K562 (cell line): Measurements from ENCODE around the gene ALDH3A2. TPM values are rescaled to one million over a fixed set of nuclear protein-coding genes. Genes with fewer than 3 reads are reported as not detected.

Experiments
- ATAC-seq: fragments of 200-7000 bp; cut with Tn5 transposase; 3 replicates; pipeline ENCODE4 v1.9.1; 2020; ENCODE audit warnings: moderate library complexity
- BruUV-seq: library from RNA; stranded (reverse); fragments of 400-500 nt; replicated peaks from 2 replicates; lab custom pipeline; 2021; lab: Mats Ljungman, UMichigan
- CTCF ChIA-PET: fragments of 300-600 bp; formaldehyde crosslinking; extraction: SDS; loops from one replicate; lab custom pipeline; 2021; ENCODE audit warnings: low intra/inter-chr PET ratio; lab: Yijun Ruan, JAX
- POLR2A ChIA-PET: fragments of 300-600, 350-650 bp; sonication (Branson Sonifier 250); formaldehyde crosslinking; extraction: SDS; loops from one replicate; lab custom pipeline; 2021; ENCODE audit warnings: antibody characterized with exemption, inconsistent platforms; lab: Yijun Ruan, JAX
- DNase-seq, 4 experiments: peaks; one replicate each; pipeline versions ENCODE4 v3.0.0 to v3.0.0-alpha.2; 2011 to 2018; ENCODE audit warnings: low spot score in 3 of 4, mixed read lengths in 3 of 4; ENCODE audit errors: extremely low read depth in 1 of 4
- FAIRE-seq: peaks from 2 replicates; lab custom pipeline; 2011; peaks lifted over from hg19 to GRCh38; lab: Jason Lieb, UNC
- H2AFZ ChIP-seq: 2 replicates; pipeline ENCODE4 v1.6.0; 2011; ENCODE audit warnings: low read depth, low read length, control low read depth, inconsistent platforms
- H3K27ac ChIP-seq: fragments of 200-600 bp; 3 replicates; pipeline ENCODE4 v1.8.0; 2011; ENCODE audit warnings: low read depth, mild to moderate bottlenecking, control low read depth, inconsistent platforms, low read length, moderate library complexity, mixed read lengths; ENCODE audit errors: extremely low read depth
- H3K27me3 ChIP-seq, 2 experiments: fragments of 300-600 bp in 1 of 2; 2 replicates in 1 of 2; 3 replicates in 1 of 2; pipeline versions ENCODE4 v1.6.0 to v1.8.0; 2011; ENCODE audit warnings: inconsistent platforms in 2 of 2, low read length in 2 of 2, mild to moderate bottlenecking in 1 of 2, mixed read lengths in 1 of 2, moderate library complexity in 1 of 2; ENCODE audit not compliant: control insufficient read depth in 2 of 2, insufficient read depth in 2 of 2
- H3K36me3 ChIP-seq: fragments of 300-600 bp; 3 replicates; pipeline ENCODE4 v1.8.0; 2011; ENCODE audit warnings: mild to moderate bottlenecking, low read length, inconsistent platforms; ENCODE audit not compliant: control insufficient read depth, insufficient read depth
- H3K4me1 ChIP-seq, 2 experiments: fragments of 200-600 bp in 1 of 2; replicated peaks in 1 of 2; 2 replicates in 1 of 2; 3 replicates in 1 of 2; pipeline versions ENCODE4 v1.5.1 to v1.8.0; 2011; ENCODE audit warnings: inconsistent platforms in 2 of 2, low read length in 2 of 2, mild to moderate bottlenecking in 1 of 2, mixed read lengths in 1 of 2, moderate library complexity in 1 of 2; ENCODE audit not compliant: control insufficient read depth in 2 of 2, insufficient read depth in 2 of 2
- H3K4me2 ChIP-seq: 2 replicates; pipeline ENCODE4 v1.6.1; 2011; ENCODE audit warnings: low read length, control low read depth, inconsistent platforms, mixed read lengths; ENCODE audit not compliant: insufficient read depth
- H3K4me3 ChIP-seq: fragments of 200-600 bp; sonication (generic), shearing (Covaris generic); 2 replicates; pipeline ENCODE4 v1.5.1; 2016; ENCODE audit warnings: control low read depth, inconsistent platforms
- H3K79me2 ChIP-seq: fragments of 200-600 bp; 3 replicates; pipeline ENCODE4 v1.8.0; 2011; ENCODE audit warnings: low read length, inconsistent platforms; ENCODE audit not compliant: control insufficient read depth, insufficient read depth
- H3K9ac ChIP-seq, 2 experiments: 2 replicates each; pipeline versions ENCODE4 v1.6.0 to v1.6.1; 2011; ENCODE audit warnings: low read depth in 2 of 2, low read length in 2 of 2, control low read depth in 1 of 2, inconsistent platforms in 1 of 2, mild to moderate bottlenecking in 1 of 2, mixed read lengths in 1 of 2; ENCODE audit not compliant: insufficient read depth in 1 of 2
- H3K9me1 ChIP-seq: one replicate; pipeline ENCODE4 v1.6.0; 2011; ENCODE audit warnings: inconsistent platforms, mild to moderate bottlenecking, low read length, moderate library complexity; ENCODE audit not compliant: control insufficient read depth, insufficient read depth
- H3K9me3 ChIP-seq: replicated peaks from 2 replicates; pipeline ENCODE4 v1.5.1; 2011; ENCODE audit warnings: low read depth, low read length, inconsistent platforms; ENCODE audit not compliant: control insufficient read depth, insufficient read depth
- H4K20me1 ChIP-seq: replicated peaks from 2 replicates; pipeline ENCODE4 v1.6.1; 2011; ENCODE audit warnings: low read length, inconsistent platforms, mixed read lengths; ENCODE audit not compliant: control insufficient read depth, insufficient read depth
- CBX1 ChIP-seq: sonication (generic); IDR thresholded peaks from 2 replicates; pipeline ENCODE4 v1.6.1; 2016; ENCODE audit warnings: antibody characterized with exemption, low read depth, mild to moderate bottlenecking
- GABPB1 ChIP-seq: sonication (generic); formaldehyde crosslinking; IDR thresholded peaks from 2 replicates; pipeline ENCODE4 v1.8.0; 2022; ENCODE audit warnings: mild to moderate bottlenecking, missing genetic modification reagents
- HOMEZ ChIP-seq: fragments of 250-450 bp; sonication (Bioruptor Pico); IDR thresholded peaks from 2 replicates; pipeline ENCODE4 v1.4.0; 2020; ENCODE audit warnings: mild to moderate bottlenecking, moderate library complexity
- KDM4B ChIP-seq, 2 experiments: fragments of 450-650 bp in 1 of 2; sonication (generic) in 1 of 2; IDR thresholded peaks; 2 replicates each; pipeline ENCODE4 v1.6.1; 2016 to 2017; ENCODE audit warnings: borderline replicate concordance in 2 of 2, antibody characterized with exemption in 1 of 2, low read depth in 1 of 2, mild to moderate bottlenecking in 1 of 2
- MAFK ChIP-seq: IDR thresholded peaks from 2 replicates; pipeline ENCODE4 v1.6.1; 2011; ENCODE audit warnings: low read length, improper control_type of control experiment
- MTA1 ChIP-seq: fragments of 450-650 bp; IDR thresholded peaks from 2 replicates; pipeline ENCODE4 v1.6.1; 2017; ENCODE audit warnings: borderline replicate concordance
- NR1H2 ChIP-seq: sonication (generic); formaldehyde crosslinking; IDR thresholded peaks from 2 replicates; pipeline ENCODE4 v1.4.0; 2020; ENCODE audit warnings: mild to moderate bottlenecking, missing genetic modification reagents
- NR2C2 ChIP-seq, 2 experiments: fragments of 200-800 bp in 1 of 2; sonication (Bioruptor generic) in 1 of 2; sonication (generic) in 1 of 2; formaldehyde crosslinking in 1 of 2; IDR thresholded peaks; 2 replicates each; pipeline versions ENCODE4 v1.6.1 to v1.8.0; 2016 to 2022; ENCODE audit warnings: mild to moderate bottlenecking in 1 of 2, missing compliant biosample characterization in 1 of 2, missing genetic modification characterization in 1 of 2, missing genetic modification reagents in 1 of 2
- POLR3A ChIP-seq: IDR thresholded peaks from 2 replicates; pipeline ENCODE4 v1.6.1; 2011; ENCODE audit warnings: borderline replicate concordance, mild to moderate bottlenecking, moderate library complexity; ENCODE audit not compliant: insufficient read length, insufficient read depth; ENCODE audit errors: extremely low read depth
- RAD21 ChIP-seq, 2 experiments: fragments of 250-450 bp in 1 of 2; fragments of 450-650 bp in 1 of 2; sonication (Bioruptor Pico) in 1 of 2; formaldehyde crosslinking in 1 of 2; IDR thresholded peaks in 1 of 2; conservative IDR thresholded peaks in 1 of 2; 2 replicates each; pipeline versions ENCODE4 v1.4.0 to v1.8.0; 2020 to 2022; ENCODE audit warnings: mild to moderate bottlenecking in 2 of 2, moderate library complexity in 1 of 2
- SIX5 ChIP-seq, 2 experiments: IDR thresholded peaks; 2 replicates each; pipeline ENCODE4 v1.6.1; 2011; ENCODE audit warnings: low read length in 2 of 2, borderline replicate concordance in 1 of 2, low read depth in 1 of 2, mild to moderate bottlenecking in 1 of 2, moderate library complexity in 1 of 2; ENCODE audit not compliant: insufficient read depth in 1 of 2
- ZBTB17 ChIP-seq: fragments of 450-650 bp; formaldehyde crosslinking; IDR thresholded peaks from 2 replicates; pipeline ENCODE4 v1.4.0; 2020; ENCODE audit warnings: mild to moderate bottlenecking
- ZNF277 ChIP-seq: fragments of 250-450 bp; sonication (Bioruptor Pico); IDR thresholded peaks from 2 replicates; pipeline ENCODE4 v1.8.0; 2022; ENCODE audit warnings: inconsistent platforms, mild to moderate bottlenecking, moderate library complexity, borderline replicate concordance
- ZSCAN32 ChIP-seq: fragments of 450-650 bp; formaldehyde crosslinking; IDR thresholded peaks from 2 replicates; pipeline ENCODE4 v1.4.0; 2020; ENCODE audit warnings: mild to moderate bottlenecking, moderate library complexity
- WGBS: fragments of 100-300 bp; shearing (Covaris generic); methylation state at CpG from one replicate; pipeline ENCODE4 v1.1.6; 2016; ENCODE audit warnings: low coverage, mixed read lengths; ENCODE audit not compliant: insufficient coverage; ENCODE audit errors: missing lambda C conversion rate; 5-methylcytosine and 5-hydroxymethylcytosine counted together
- in situ Hi-C: fragments of 300-500 bp; cut with MboI; formaldehyde crosslinking; loops from 4 replicates; pipeline ENCODE4 v1.15.0; 2018; ENCODE audit warnings: inconsistent platforms, mixed read lengths
- intact Hi-C: fragments of 100-400 bp; cut with micrococcal nuclease; formaldehyde crosslinking; loops from 2 replicates; pipeline ENCODE4 v1.14.2; 2022
- polyA plus RNA-seq, 8 experiments: library from polyadenylated mRNA; depleted of rRNA in 4 of 8; stranded (reverse) in 5 of 8; unstranded in 3 of 8; fragments of >200 nt; fragmentation: Nextera tagmentation in 2 of 8; fragmentation: Illumina TruSeq in 1 of 8; extraction: Ambion mirVana in 2 of 8; extraction: Trizol in 1 of 8; gene quantifications; 2 replicates each; pipeline versions ENCODE4 v1.2.1 to v1.2.3, GENCODE V29; 2011 to 2014; ENCODE audit warnings: inconsistent platforms in 1 of 8, missing spikeins in 1 of 8
- total RNA-seq, 7 experiments: library from RNA; depleted of rRNA in 6 of 7; stranded (reverse); fragments of >200 nt in 6 of 7; fragmentation: Illumina TruSeq in 2 of 7; extraction: Trizol in 2 of 7; gene quantifications; 2 replicates each; pipeline versions ENCODE4 v1.2.1 to v1.2.3, GENCODE V29; 2011 to 2021; ENCODE audit warnings: low replicate concordance in 1 of 7

Gene ALDH3A2
- total and polyA plus RNA-seq, 9 of the 15 experiments (the other 6 are each of a cell fraction or from before 2014, with no cell fraction given): 0.01 to 0.78 (median 0.12) TPM; not detected in 5

GRCh38 chr17:19718041-19718612 is 69.6 kb downstream of the ALDH3A2 start (continued):
- TF ChIP-seq ZBTB17 (CRISPR knock-in tag) (no peak), GABPB1 (CRISPR knock-in tag) (no peak), HOMEZ (no peak), NR2C2 (CRISPR knock-in tag; IDR thresholded peaks at IDR 0.05) (no peak), NR2C2 (tag; IDR thresholded peaks at IDR 0.05) (no peak), KDM4B (IDR thresholded peaks at IDR 0.05; ENCODE audit: borderline replicate concordance in 2 of 2, low read depth in 1 of 2) (no peak), CBX1 (no peak), ZSCAN32 (no peak)

GRCh38 chr17:19718613-19719354 is 70.2 kb downstream of the ALDH3A2 start:
- intact Hi-C loops (no loop called here), in situ Hi-C loops (no loop called here)
- H2AFZ ChIP-seq: no peak overlapping the region
- peaks cover 0 to 3% of the 10 kb centered on the region in 2 experiments; a peak in 2 of 5 replicates for H3K4me1 ChIP-seq
- peak; percentile 71 for ATAC-seq
- POLR2A ChIA-PET: no interaction called here
- DNase-seq: peak in 3 of 4 experiments; percentile 15 to 28 (median 16)
- WGBS: 0% methylated on average over 4 of the region's 18 CpGs
- CTCF ChIA-PET: no interaction called here
- H3K4me3 ChIP-seq: no peak overlapping the region
- H3K4me2 ChIP-seq: no peak overlapping the region
- no peaks in the 10 kb centered on the region for H3K9me1 ChIP-seq
- H3K27ac ChIP-seq: no peak overlapping the region
- H3K9ac ChIP-seq: no peak overlapping the region
- peaks cover 0 to 44% of the 10 kb centered on the region in 2 experiments; a peak in 2 of 5 replicates for H3K27me3 ChIP-seq
- H3K9me3 ChIP-seq: no peaks in the 10 kb centered on the region
- BruUV-seq: no TSS peak
- no peaks in the 10 kb centered on the region for H3K36me3 ChIP-seq
- H3K79me2 ChIP-seq: no peaks in the 10 kb centered on the region
- no peaks in the 10 kb centered on the region for H4K20me1 ChIP-seq
- FAIRE-seq: no peak
- TF ChIP-seq ZNF277 (CRISPR knock-in tag) (no peak), NR1H2 (CRISPR knock-in tag) (no peak), MAFK (no peak), POLR3A (no peak), RAD21 (CRISPR knock-in tag; conservative IDR thresholded peaks at IDR 0.05 in 1 of 2, IDR thresholded peaks at IDR 0.05 in 1 of 2) (peak; percentile 25 to 52; a peak in 3 of 4 replicates), MTA1 (no peak), SIX5 (IDR thresholded peaks at IDR 0.05; ENCODE audit: borderline replicate concordance in 1 of 2, insufficient read depth in 1 of 2, low read depth in 1 of 2, low read length in 2 of 2) (no peak)
